ENCODE data around the gene CATSPER3.

GRCh38 chr5:134938030-134938429 lies 29.7 kb upstream of the CATSPER3 start:
- TF ChIP-seq POLR2A (IDR thresholded peaks at IDR 0.05) (no peak), CTCF (IDR thresholded peaks at IDR 0.05) (no peak)
